ENCODE measurements around the gene SLC11A1.

The SLC11A1 gene

GRCh38 chr2:218428846-218429558 is 46.9 kb downstream of the SLC11A1 start (continued):
- TF ChIP-seq ESRRG (CRISPR knock-in tag; IDR thresholded peaks at IDR 0.05) (no peak), ZC3H10 (CRISPR knock-in tag; IDR thresholded peaks at IDR 0.05) (no peak), ZNF8 (CRISPR knock-in tag; IDR thresholded peaks at IDR 0.05) (no peak), GLIS3 (CRISPR knock-in tag; IDR thresholded peaks at IDR 0.05) (no peak)

- 0 out of 3 replicates have a peak, but pooled peaks have one; percentile 37 for ATAC-seq
- TF ChIP-seq CREB5 (CRISPR knock-in tag; IDR thresholded peaks at IDR 0.05; ENCODE audit: low read depth) (no peak), RARB (CRISPR knock-in tag; IDR thresholded peaks at IDR 0.05) (no peak), TCF4 (CRISPR knock-in tag; IDR thresholded peaks at IDR 0.05; ENCODE audit: borderline replicate concordance) (no peak), BACH2 (CRISPR knock-in tag; IDR thresholded peaks at IDR 0.05; ENCODE audit: borderline replicate concordance) (no peak), PPARA (CRISPR knock-in tag; IDR thresholded peaks at IDR 0.05; ENCODE audit: borderline replicate concordance) (no peak), OSR1 (CRISPR knock-in tag; IDR thresholded peaks at IDR 0.05) (no peak), SNAI2 (CRISPR knock-in tag; IDR thresholded peaks at IDR 0.05) (no peak), PATZ1 (CRISPR knock-in tag; IDR thresholded peaks at IDR 0.05; ENCODE audit: borderline replicate concordance) (no peak), ZFP3 (CRISPR knock-in tag; IDR thresholded peaks at IDR 0.05) (no peak), CSDC2 (CRISPR knock-in tag; IDR thresholded peaks at IDR 0.05) (no peak), ZFP30 (CRISPR knock-in tag; IDR thresholded peaks at IDR 0.05) (no peak)
These were observed 48.0 kb downstream of the SLC11A1 start for GRCh38 chr2:218429911-218430692.

GRCh38 chr2:218430721-218431120 is 48.6 kb downstream of the SLC11A1 start:
- TF ChIP-seq ARNTL (CRISPR knock-in tag; IDR thresholded peaks at IDR 0.05; ENCODE audit: borderline replicate concordance, low read depth) (no peak), ZFP3 (CRISPR knock-in tag; IDR thresholded peaks at IDR 0.05) (no peak), TOX (CRISPR knock-in tag; IDR thresholded peaks at IDR 0.05; ENCODE audit: borderline replicate concordance) (no peak), ZNF8 (CRISPR knock-in tag; IDR thresholded peaks at IDR 0.05) (no peak), CREB5 (CRISPR knock-in tag; IDR thresholded peaks at IDR 0.05; ENCODE audit: low read depth) (no peak), BACH2 (CRISPR knock-in tag; IDR thresholded peaks at IDR 0.05; ENCODE audit: borderline replicate concordance) (no peak), TCF4 (CRISPR knock-in tag; IDR thresholded peaks at IDR 0.05; ENCODE audit: borderline replicate concordance) (no peak), POU6F1 (CRISPR knock-in tag; IDR thresholded peaks at IDR 0.05; ENCODE audit: borderline replicate concordance, low read depth) (no peak), SNAI2 (CRISPR knock-in tag; IDR thresholded peaks at IDR 0.05) (no peak), CSDC2 (CRISPR knock-in tag; IDR thresholded peaks at IDR 0.05) (no peak)
- ATAC-seq = no peak

GRCh38 chr2:218431878-218432277 is 49.8 kb downstream of the SLC11A1 start:
- ATAC-seq = no peak
- TF ChIP-seq SNAI2 (CRISPR knock-in tag; IDR thresholded peaks at IDR 0.05) (no peak), PATZ1 (CRISPR knock-in tag; IDR thresholded peaks at IDR 0.05; ENCODE audit: borderline replicate concordance) (no peak), ZNF8 (CRISPR knock-in tag; IDR thresholded peaks at IDR 0.05) (no peak), POU6F1 (CRISPR knock-in tag; IDR thresholded peaks at IDR 0.05; ENCODE audit: borderline replicate concordance, low read depth) (no peak), GLIS3 (CRISPR knock-in tag; IDR thresholded peaks at IDR 0.05) (no peak), TSHZ2 (CRISPR knock-in tag; IDR thresholded peaks at IDR 0.05) (no peak), OSR1 (CRISPR knock-in tag; IDR thresholded peaks at IDR 0.05) (no peak)
